ENCODE results near the gene REEP3.

REEP3 gene

DNA sequence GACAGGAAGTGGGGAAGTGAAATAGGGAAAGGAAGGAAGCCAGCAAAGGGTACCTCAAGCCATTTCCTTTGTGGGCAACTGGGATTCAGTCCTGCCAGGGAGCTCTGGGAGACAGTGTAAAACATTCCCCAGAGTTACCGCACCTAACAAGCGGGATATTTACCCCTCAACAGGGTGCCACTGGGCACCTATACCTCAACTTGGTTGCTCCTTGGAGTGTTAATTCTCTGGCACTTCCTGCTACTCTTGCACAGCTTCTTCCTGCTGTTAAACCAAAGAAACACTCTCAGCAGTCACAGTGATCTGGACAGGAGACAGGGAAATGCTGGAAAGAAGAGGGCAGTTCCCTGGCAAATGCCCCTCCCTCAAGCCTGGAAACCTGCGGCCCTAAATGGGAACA is 151.3 kb downstream of the REEP3 start:
- H3K4me3 ChIP-seq (ENCODE audit: insufficient read depth, low read depth, low read length), result no peak overlapping the region
- no peaks in the 10 kb centered on the region for H3K9me3 ChIP-seq (ENCODE audit: control insufficient read depth, low read length)
- H3K27ac ChIP-seq (ENCODE audit: insufficient read depth, low read depth, low read length, poor library complexity, severe bottlenecking), result no peak overlapping the region
- 79 to 80% methylated on average over 3 of the region's 3 CpGs for WGBS, 2 experiments
- H3K36me3 ChIP-seq (ENCODE audit: control insufficient read depth, insufficient read depth, low read length), result no peaks in the 10 kb centered on the region
- no peaks in the 10 kb centered on the region for H3K27me3 ChIP-seq (ENCODE audit: control insufficient read depth, insufficient read depth, low read length, poor library complexity, severe bottlenecking)
- peaks cover 8% of the 10 kb centered on the region for H3K4me1 ChIP-seq (ENCODE audit: control insufficient read depth, insufficient read depth, low read length)

DNA sequence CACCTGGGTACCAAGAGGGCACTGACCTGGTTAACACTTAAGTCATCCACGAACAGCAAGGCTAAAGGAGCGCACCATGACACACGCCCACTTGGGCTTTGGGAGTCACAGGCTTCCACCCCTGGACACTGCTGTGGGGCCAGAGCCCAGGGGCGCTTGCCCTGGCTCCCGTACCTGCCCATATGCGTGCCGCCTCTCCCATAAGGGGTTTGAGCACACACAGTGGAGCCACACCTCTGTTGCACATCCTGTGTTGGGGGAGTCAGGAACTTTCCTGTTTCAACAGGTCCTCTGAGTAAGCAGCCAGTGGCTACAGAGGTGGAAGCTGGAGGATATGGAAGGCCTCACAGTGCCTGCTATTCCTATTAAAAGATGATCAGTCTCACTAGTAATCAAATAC is 152.0 kb downstream of the REEP3 start:
- Histone ChIP-seq H3K36me3 (ENCODE audit: control insufficient read depth, insufficient read depth, low read length) (no peaks in the 10 kb centered on the region), H3K4me3 (ENCODE audit: insufficient read depth, low read depth, low read length) (no peak overlapping the region), H3K4me1 (ENCODE audit: control insufficient read depth, insufficient read depth, low read length) (peaks cover 8% of the 10 kb centered on the region), H3K9me3 (ENCODE audit: control insufficient read depth, low read length) (no peaks in the 10 kb centered on the region), H3K27ac (ENCODE audit: insufficient read depth, low read depth, low read length, poor library complexity, severe bottlenecking) (no peak overlapping the region), H3K27me3 (ENCODE audit: control insufficient read depth, insufficient read depth, low read length, poor library complexity, severe bottlenecking) (no peaks in the 10 kb centered on the region)
- 86 to 89% methylated on average over 7 of the region's 7 CpGs for WGBS, 2 experiments

DNA sequence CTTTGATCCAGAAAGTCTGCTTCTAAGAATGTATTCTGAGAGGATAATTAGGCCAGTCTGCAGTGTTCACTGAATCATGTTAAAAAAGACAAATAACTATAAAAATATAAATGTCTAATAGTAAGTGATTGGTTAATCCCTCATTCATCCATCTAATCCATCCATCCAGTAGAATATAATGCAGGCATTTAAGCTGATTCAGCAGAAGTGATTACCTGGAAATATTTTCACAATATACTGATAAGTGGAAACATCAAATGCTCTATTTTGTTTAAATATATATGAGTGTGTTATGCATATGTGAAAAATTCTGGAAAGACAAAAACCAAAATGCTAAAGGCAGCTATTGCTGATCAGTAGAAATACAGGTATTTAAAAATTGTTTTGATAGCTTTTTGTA is 152.6 kb downstream of the REEP3 start:
- Histone ChIP-seq H3K27me3 (ENCODE audit: control insufficient read depth, insufficient read depth, low read length, poor library complexity, severe bottlenecking) (no peaks in the 10 kb centered on the region), H3K9me3 (ENCODE audit: control insufficient read depth, low read length) (no peaks in the 10 kb centered on the region), H3K36me3 (ENCODE audit: control insufficient read depth, insufficient read depth, low read length) (no peaks in the 10 kb centered on the region), H3K4me3 (ENCODE audit: insufficient read depth, low read depth, low read length) (no peak overlapping the region), H3K27ac (ENCODE audit: insufficient read depth, low read depth, low read length, poor library complexity, severe bottlenecking) (no peak overlapping the region), H3K4me1 (ENCODE audit: control insufficient read depth, insufficient read depth, low read length) (peaks cover 8% of the 10 kb centered on the region)

All from ectodermal cell (in vitro differentiated cells).